Hepatocyte (in vitro differentiated cells): ENCODE results near the gene ADTRP. TPM values are rescaled to one million over a fixed set of nuclear protein-coding genes. Genes with fewer than 3 reads are reported as not detected.
A peak's percentile ranks its signal among the peaks of the same experiment; 100 is the strongest.

Source experiments
- DNase-seq: peaks from one replicate; pipeline ENCODE4 v3.0.0-alpha.2; 2016; ENCODE audit warnings: low spot score
- H2AFZ ChIP-seq: fragments of 200-600 bp; sonication (generic); 2 replicates; pipeline ENCODE4 v1.6.0; 2016; ENCODE audit warnings: antibody characterized with exemption, mild to moderate bottlenecking
- H3K27ac ChIP-seq: fragments of 200-600 bp; sonication (generic); 2 replicates; pipeline ENCODE4 v1.5.1; 2016; ENCODE audit warnings: mild to moderate bottlenecking
- H3K27me3 ChIP-seq: fragments of 200-600 bp; sonication (generic); 2 replicates; pipeline ENCODE4 v1.6.1; 2016
- H3K36me3 ChIP-seq: fragments of 200-600 bp; sonication (generic); replicated peaks from 2 replicates; pipeline ENCODE4 v1.5.1; 2016; ENCODE audit warnings: low read depth; ENCODE audit not compliant: insufficient read depth
- H3K4me1 ChIP-seq: fragments of 200-600 bp; sonication (generic); 2 replicates; pipeline ENCODE4 v1.5.1; 2016; ENCODE audit warnings: mild to moderate bottlenecking, moderate library complexity; ENCODE audit not compliant: insufficient read depth
- H3K4me2 ChIP-seq: fragments of 200-600 bp; sonication (generic); 2 replicates; pipeline ENCODE4 v1.6.0; 2016
- H3K4me3 ChIP-seq: fragments of 200-600 bp; sonication (generic); 2 replicates; pipeline ENCODE4 v1.5.1; 2016; ENCODE audit warnings: mild to moderate bottlenecking
- H3K79me2 ChIP-seq: fragments of 200-600 bp; sonication (generic); 2 replicates; pipeline ENCODE4 v1.6.0; 2017; ENCODE audit warnings: mild to moderate bottlenecking
- H3K9me2 ChIP-seq: fragments of 200-600 bp; sonication (generic); replicated peaks from 2 replicates; pipeline ENCODE4 v1.6.0; 2017; ENCODE audit warnings: mild to moderate bottlenecking; ENCODE audit not compliant: insufficient read depth
- H3K9me3 ChIP-seq: fragments of 200-600 bp; sonication (generic); 2 replicates; pipeline ENCODE4 v1.5.1; 2016; ENCODE audit warnings: low read depth, mild to moderate bottlenecking
- H4K20me1 ChIP-seq: fragments of 200-600 bp; sonication (generic); 2 replicates; pipeline ENCODE4 v1.6.0; 2016; ENCODE audit warnings: mild to moderate bottlenecking; ENCODE audit not compliant: insufficient read depth, poor library complexity, severe bottlenecking
- EZH2 ChIP-seq: fragments of 200-600 bp; sonication (generic); IDR thresholded peaks from 2 replicates; pipeline ENCODE4 v1.6.1; 2016; ENCODE audit warnings: antibody characterized with exemption, mild to moderate bottlenecking, borderline replicate concordance
- EZH2phosphoT487 ChIP-seq: fragments of 200-600 bp; sonication (generic); IDR thresholded peaks from one replicate; pipeline ENCODE4 v1.6.1; 2018; ENCODE audit warnings: antibody characterized with exemption, mild to moderate bottlenecking, low read depth, moderate library complexity; ENCODE audit not compliant: unreplicated experiment, severe bottlenecking
- WGBS: methylation state at CpG from one replicate; pipeline ENCODE4 v1.1.6; 2016; ENCODE audit warnings: low lambda C conversion rate; ENCODE audit errors: missing lambda C conversion rate; 5-methylcytosine and 5-hydroxymethylcytosine counted together
- polyA plus RNA-seq: library from polyadenylated mRNA; unstranded; fragments of >200 nt; fragmentation: Nextera tagmentation; extraction: Ambion mirVana; gene quantifications from 2 replicates; pipeline ENCODE4 v1.2.1, GENCODE V29; 2016
- total RNA-seq: library from RNA; depleted of rRNA; stranded (reverse); fragments of >200 nt; gene quantifications from 2 replicates; pipeline ENCODE4 v1.2.3, GENCODE V29; 2014
- TF ChIP-seq, protein P1 (sequence below): fragments of 200-600 bp; sonication (generic); IDR thresholded peaks from 2 replicates; pipeline ENCODE4 v1.5.1; 2016; ENCODE audit warnings: antibody characterized with exemption, mild to moderate bottlenecking; ENCODE audit not compliant: poor library complexity

Gene ADTRP, protein sequence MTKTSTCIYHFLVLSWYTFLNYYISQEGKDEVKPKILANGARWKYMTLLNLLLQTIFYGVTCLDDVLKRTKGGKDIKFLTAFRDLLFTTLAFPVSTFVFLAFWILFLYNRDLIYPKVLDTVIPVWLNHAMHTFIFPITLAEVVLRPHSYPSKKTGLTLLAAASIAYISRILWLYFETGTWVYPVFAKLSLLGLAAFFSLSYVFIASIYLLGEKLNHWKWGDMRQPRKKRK
- total RNA-seq, result 9.8 and 10.0 TPM in 2 replicates
- polyA plus RNA-seq, result 3.6 and 4.1 TPM in 2 replicates

DNA sequence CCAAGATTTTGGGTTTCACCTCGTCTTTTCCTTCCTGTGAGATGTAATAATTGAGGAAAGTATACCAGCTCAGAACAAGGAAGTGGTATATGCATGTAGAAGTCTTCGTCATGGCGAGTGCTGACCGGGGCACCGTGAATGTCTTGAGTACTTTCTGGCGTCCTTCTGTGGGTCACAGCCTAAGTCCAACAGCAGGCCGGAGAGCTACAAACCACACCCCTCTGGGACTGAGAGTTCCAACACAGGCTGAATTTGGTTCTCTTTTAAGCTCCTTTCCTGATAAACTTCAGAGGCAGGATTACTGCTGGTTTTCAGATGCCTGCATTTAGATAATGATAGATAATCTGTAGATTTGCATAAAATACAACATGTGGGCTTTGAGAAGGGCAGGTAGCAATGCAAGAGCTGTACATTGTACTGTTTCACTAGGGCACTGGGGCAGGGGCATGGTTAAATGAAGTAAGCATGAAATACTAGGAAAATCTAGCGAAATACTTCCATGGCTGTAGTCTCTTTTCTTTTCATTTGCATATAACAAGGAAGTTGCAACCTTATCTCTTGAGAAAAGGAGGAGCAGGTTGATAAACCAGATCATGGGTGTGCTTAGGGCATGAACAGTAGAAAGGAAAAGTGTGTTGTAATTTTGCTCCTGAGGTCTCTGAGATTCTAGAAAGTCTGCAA is at the start of gene ADTRP:
Gene ADTRP, minus strand, starts transcription at position 156 of the 681 bp plus-strand sequence. Its CDS starts 44 bp downstream, at position 112.
- Histone ChIP-seq H3K79me2 (no peaks in the 10 kb centered on the region), H3K36me3 (no peaks in the 10 kb centered on the region), H2AFZ (no peak within 1 kb of the TSS), H3K27me3 (no peaks in the 10 kb centered on the region), H3K4me3 (no peak within 1 kb of the TSS), H3K9me3 (no peaks in the 10 kb centered on the region), H3K9me2 (no peaks in the 10 kb centered on the region), H3K4me1 (peaks cover 11% of the 10 kb centered on the region), H3K4me2 (peak within 1 kb of the TSS; percentile 47), H4K20me1 (no peaks in the 10 kb centered on the region), H3K27ac (peak within 1 kb of the TSS; percentile 81)
- peak; percentile 60 for DNase-seq
- TF ChIP-seq, protein P1, sequence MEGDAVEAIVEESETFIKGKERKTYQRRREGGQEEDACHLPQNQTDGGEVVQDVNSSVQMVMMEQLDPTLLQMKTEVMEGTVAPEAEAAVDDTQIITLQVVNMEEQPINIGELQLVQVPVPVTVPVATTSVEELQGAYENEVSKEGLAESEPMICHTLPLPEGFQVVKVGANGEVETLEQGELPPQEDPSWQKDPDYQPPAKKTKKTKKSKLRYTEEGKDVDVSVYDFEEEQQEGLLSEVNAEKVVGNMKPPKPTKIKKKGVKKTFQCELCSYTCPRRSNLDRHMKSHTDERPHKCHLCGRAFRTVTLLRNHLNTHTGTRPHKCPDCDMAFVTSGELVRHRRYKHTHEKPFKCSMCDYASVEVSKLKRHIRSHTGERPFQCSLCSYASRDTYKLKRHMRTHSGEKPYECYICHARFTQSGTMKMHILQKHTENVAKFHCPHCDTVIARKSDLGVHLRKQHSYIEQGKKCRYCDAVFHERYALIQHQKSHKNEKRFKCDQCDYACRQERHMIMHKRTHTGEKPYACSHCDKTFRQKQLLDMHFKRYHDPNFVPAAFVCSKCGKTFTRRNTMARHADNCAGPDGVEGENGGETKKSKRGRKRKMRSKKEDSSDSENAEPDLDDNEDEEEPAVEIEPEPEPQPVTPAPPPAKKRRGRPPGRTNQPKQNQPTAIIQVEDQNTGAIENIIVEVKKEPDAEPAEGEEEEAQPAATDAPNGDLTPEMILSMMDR, result no peak
- TF ChIP-seq EZH2, result no peak
- no peak for TF ChIP-seq EZH2phosphoT487
- WGBS, result 54% methylated on average over 8 of the region's 8 CpGs

DNA sequence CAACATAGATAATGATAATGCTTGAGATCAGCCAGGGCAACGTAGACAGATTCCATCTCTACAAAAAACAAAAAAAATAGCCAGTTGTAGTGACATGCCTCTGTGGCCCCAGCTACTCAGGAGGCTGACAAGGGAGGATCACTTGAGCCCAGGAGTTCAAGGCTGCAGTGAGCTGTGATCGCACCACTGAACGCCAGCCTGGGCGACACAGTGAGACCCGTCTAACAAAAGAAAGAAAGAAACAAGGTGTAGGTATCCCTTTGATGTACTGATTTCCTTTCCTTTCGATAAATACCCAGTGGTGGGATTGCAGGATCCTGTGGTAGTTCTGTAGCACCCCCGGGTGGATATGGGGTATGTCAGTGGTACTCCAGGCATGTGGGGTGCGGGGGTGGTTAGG is 48.2 kb upstream of the ADTRP start:
- no peak overlapping the region for H3K4me2 ChIP-seq
- 95% methylated on average over 8 of the region's 8 CpGs for WGBS
- no peaks in the 10 kb centered on the region for H3K4me1 ChIP-seq
- no peaks in the 10 kb centered on the region for H3K9me3 ChIP-seq
- no peaks in the 10 kb centered on the region for H3K36me3 ChIP-seq
- no peaks in the 10 kb centered on the region for H3K9me2 ChIP-seq
- no peak overlapping the region for H3K27ac ChIP-seq
- no peaks in the 10 kb centered on the region for H4K20me1 ChIP-seq
- no peak for DNase-seq
- no peak overlapping the region for H3K4me3 ChIP-seq
- H3K27me3 ChIP-seq, result no peaks in the 10 kb centered on the region
- no peaks in the 10 kb centered on the region for H3K79me2 ChIP-seq
- TF ChIP-seq, protein P1, result no peak
- TF ChIP-seq EZH2, result no peak
- no peak for TF ChIP-seq EZH2phosphoT487
- H2AFZ ChIP-seq, result no peak overlapping the region

DNA sequence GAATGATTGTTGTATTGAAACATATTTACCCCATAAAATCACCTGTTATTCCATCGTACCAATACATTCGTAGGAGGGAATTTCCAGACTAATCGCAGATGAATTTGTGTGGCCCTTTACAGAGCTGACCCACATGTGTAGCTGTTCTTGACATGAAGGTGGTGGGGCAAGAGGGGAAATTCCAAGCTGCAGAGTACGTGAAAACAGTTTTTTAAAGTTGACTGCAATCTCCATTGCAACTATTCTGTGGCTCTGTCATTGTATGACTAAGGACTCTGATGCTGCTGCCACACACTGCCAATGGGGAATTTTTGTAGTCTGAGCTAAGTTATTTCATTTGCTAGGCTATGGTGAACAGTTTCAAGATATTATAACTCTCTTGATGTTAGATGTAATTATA is 46.4 kb upstream of the ADTRP start:
- H3K36me3 ChIP-seq, result no peaks in the 10 kb centered on the region
- no peak overlapping the region for H3K4me2 ChIP-seq
- no peaks in the 10 kb centered on the region for H3K27me3 ChIP-seq
- no peak for DNase-seq
- no peak overlapping the region for H3K27ac ChIP-seq
- WGBS, result 88% methylated on average over 4 of the region's 4 CpGs
- H3K9me3 ChIP-seq, result no peaks in the 10 kb centered on the region
- no peak for TF ChIP-seq EZH2
- H3K4me3 ChIP-seq, result no peak overlapping the region
- H2AFZ ChIP-seq, result no peak overlapping the region
- no peaks in the 10 kb centered on the region for H4K20me1 ChIP-seq
- no peaks in the 10 kb centered on the region for H3K4me1 ChIP-seq
- H3K79me2 ChIP-seq, result no peaks in the 10 kb centered on the region
- no peaks in the 10 kb centered on the region for H3K9me2 ChIP-seq

DNA sequence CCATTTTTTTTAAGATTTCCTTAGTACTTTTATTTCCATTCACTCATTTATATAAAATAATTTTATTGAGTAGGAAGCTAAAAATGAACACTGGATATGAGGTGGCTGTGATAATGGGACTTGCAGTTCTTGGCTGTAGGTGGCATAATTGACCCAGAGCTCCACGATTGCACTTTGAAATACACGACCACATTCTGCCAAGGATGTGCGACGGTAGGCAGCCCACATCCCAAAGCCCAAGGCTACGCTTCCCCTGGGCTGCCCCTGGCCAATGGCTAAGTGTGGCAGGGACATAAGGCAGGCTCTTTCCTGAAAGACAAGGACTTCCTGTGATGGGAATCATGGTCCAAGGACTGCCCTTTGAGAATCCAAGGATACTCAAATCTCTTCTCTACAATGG is 43.7 kb upstream of the ADTRP start:
- Histone ChIP-seq H3K4me1 (no peaks in the 10 kb centered on the region), H3K79me2 (no peaks in the 10 kb centered on the region), H3K27me3 (no peaks in the 10 kb centered on the region), H3K36me3 (no peaks in the 10 kb centered on the region), H4K20me1 (no peaks in the 10 kb centered on the region), H3K4me3 (no peak overlapping the region), H2AFZ (no peak overlapping the region), H3K4me2 (no peak overlapping the region), H3K9me2 (no peaks in the 10 kb centered on the region), H3K9me3 (no peaks in the 10 kb centered on the region), H3K27ac (no peak overlapping the region)
- DNase-seq, result no peak
- no peak for TF ChIP-seq EZH2
- TF ChIP-seq, protein P1, result no peak
- no peak for TF ChIP-seq EZH2phosphoT487
- WGBS, result 79% methylated on average over 5 of the region's 5 CpGs
